Activated T-cell treated with anti-CD3 and anti-CD28 coated beads, Interleukin-2, amount 50 U/mL, for 4 hours (primary cell): ENCODE measurements around the gene DDX10. TPM values are rescaled to one million over a fixed set of nuclear protein-coding genes. Genes with fewer than 3 reads are reported as not detected.

ENCODE experiments used
- ATAC-seq, 2 donors: fragments of 200-7000 bp; cut with Tn5 transposase; one replicate each; pipeline ENCODE4 v1.10.0; 2021
- DNase-seq: peaks from one replicate; pipeline ENCODE4 v3.0.0-alpha.2; 2020
- H3K27me3 Mint-ChIP-seq: one replicate; pipeline ENCODE4 v1.8.0; 2021; ENCODE audit warnings: low read depth, mixed read lengths
- H3K36me3 Mint-ChIP-seq: one replicate; pipeline ENCODE4 v1.8.0; 2022; ENCODE audit warnings: mixed read lengths; ENCODE audit not compliant: insufficient read depth
- H3K4me1 Mint-ChIP-seq: one replicate; pipeline ENCODE4 v1.8.0; 2021; ENCODE audit warnings: low read depth, mixed read lengths
- H3K4me3 Mint-ChIP-seq: one replicate; pipeline ENCODE4 v1.8.0; 2021; ENCODE audit warnings: mild to moderate bottlenecking, moderate library complexity, mixed read lengths
- H3K9me3 Mint-ChIP-seq: one replicate; pipeline ENCODE4 v1.8.0; 2021; ENCODE audit warnings: mixed read lengths
- total RNA-seq, 3 donors: library from RNA; stranded (reverse); gene quantifications; one replicate each; pipeline ENCODE4 v1.2.1, GENCODE V29; 2021

DDX10 gene
- total RNA-seq, 3 donors from 2014 or later, result 85.7 to 94.2 (median 91.8) TPM

DNA sequence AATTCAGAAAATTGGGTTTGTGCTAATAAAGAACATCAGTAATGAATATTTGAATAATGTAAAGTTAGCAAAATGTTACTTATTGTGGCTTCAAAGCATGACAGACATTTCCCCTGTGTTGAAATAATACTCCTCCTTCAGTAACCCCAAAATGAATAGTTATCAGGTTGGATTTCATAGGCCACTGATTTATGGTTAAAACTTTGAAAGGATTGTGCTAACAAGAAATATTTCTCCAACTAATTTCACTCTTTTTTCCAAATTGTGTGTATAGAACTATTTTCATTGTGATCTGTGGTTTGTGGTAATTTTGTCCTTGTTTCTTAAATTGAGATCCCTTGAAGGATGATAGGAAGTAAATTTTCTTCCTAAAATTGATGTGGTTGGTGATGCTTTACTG, 7.9 kb downstream of the DDX10 start:
- H3K9me3 Mint-ChIP-seq, result no peaks in the 10 kb centered on the region
- H3K4me1 Mint-ChIP-seq, result peaks cover 24% of the 10 kb centered on the region
- peaks cover 34% of the 10 kb centered on the region for H3K36me3 Mint-ChIP-seq
- no peak for ATAC-seq
- DNase-seq, result no peak
- no peak overlapping the region for H3K4me3 Mint-ChIP-seq
- H3K27me3 Mint-ChIP-seq, result no peaks in the 10 kb centered on the region

DNA sequence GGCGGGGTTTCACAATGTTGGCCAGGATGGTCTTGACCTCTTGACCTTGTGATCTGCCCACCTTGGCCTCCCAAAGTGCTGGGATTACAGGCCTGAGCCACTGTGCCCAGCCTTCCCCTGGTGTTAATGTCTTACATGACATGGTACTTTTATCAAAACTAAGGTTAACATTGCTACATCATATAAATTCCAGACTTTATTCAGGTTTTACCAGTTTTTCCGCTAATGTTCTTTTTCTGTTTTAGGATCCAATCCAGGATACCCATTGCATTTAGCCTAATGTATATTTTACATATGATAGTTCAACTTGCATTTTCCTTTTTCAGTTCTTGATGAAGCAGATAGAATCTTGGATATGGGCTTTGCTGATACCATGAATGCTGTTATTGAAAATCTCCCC, 14.2 kb downstream of the DDX10 start:
- H3K4me3 Mint-ChIP-seq, result no peak overlapping the region
- no peaks in the 10 kb centered on the region for H3K27me3 Mint-ChIP-seq
- H3K4me1 Mint-ChIP-seq, result peaks cover 7% of the 10 kb centered on the region
- H3K36me3 Mint-ChIP-seq, result peaks cover 38% of the 10 kb centered on the region
- ATAC-seq (no peak), DNase-seq (no peak)
- H3K9me3 Mint-ChIP-seq, result no peaks in the 10 kb centered on the region

DNA sequence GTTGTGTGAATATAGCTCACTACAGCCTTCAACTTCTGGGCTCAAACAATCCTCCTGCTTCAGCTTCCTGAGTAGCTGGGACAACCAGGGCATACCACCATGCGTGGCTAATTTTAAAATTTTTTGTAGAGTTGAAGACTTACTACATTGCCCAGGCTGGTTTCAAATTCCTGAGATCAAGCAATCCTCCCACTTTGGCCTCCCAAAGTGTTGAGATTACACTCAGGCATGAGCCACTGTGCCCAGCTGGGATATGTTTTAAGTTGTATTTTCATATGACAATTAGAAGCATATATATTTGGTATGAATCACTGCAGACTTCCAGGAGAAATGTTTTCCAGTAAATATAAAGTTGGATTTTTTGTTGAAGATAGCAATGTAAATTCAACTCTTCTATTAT, 15.4 kb downstream of the DDX10 start:
- Mint-ChIP-seq H3K4me3 (no peak overlapping the region), H3K4me1 (peaks cover 5% of the 10 kb centered on the region), H3K27me3 (no peaks in the 10 kb centered on the region), H3K36me3 (peaks cover 37% of the 10 kb centered on the region), H3K9me3 (no peaks in the 10 kb centered on the region)
- ATAC-seq (no peak), DNase-seq (no peak)

- Mint-ChIP-seq H3K4me3 (no peak overlapping the region), H3K9me3 (no peaks in the 10 kb centered on the region), H3K4me1 (peaks cover 5% of the 10 kb centered on the region), H3K36me3 (peaks cover 49% of the 10 kb centered on the region), H3K27me3 (no peaks in the 10 kb centered on the region)
- DNase-seq (no peak), ATAC-seq (no peak)
These were observed 20.7 kb downstream of the DDX10 start for GRCh38 chr11:108685419-108686130.

- Mint-ChIP-seq H3K4me1 (no peaks in the 10 kb centered on the region), H3K9me3 (no peaks in the 10 kb centered on the region), H3K36me3 (peaks cover 46% of the 10 kb centered on the region), H3K27me3 (no peaks in the 10 kb centered on the region), H3K4me3 (no peak overlapping the region)
- DNase-seq (no peak), ATAC-seq (no peak)
These were observed 29.0 kb downstream of the DDX10 start for GRCh38 chr11:108693852-108694251.

GRCh38 chr11:108694846-108695245, 30.0 kb downstream of the DDX10 start:
- Mint-ChIP-seq H3K9me3 (no peaks in the 10 kb centered on the region), H3K4me1 (no peaks in the 10 kb centered on the region), H3K36me3 (peaks cover 44% of the 10 kb centered on the region), H3K4me3 (no peak overlapping the region), H3K27me3 (no peaks in the 10 kb centered on the region)
- DNase-seq (no peak), ATAC-seq (no peak)

GRCh38 chr11:108697872-108698473, 33.1 kb downstream of the DDX10 start:
- Mint-ChIP-seq H3K9me3 (no peaks in the 10 kb centered on the region), H3K27me3 (no peaks in the 10 kb centered on the region), H3K4me3 (no peak overlapping the region), H3K4me1 (no peaks in the 10 kb centered on the region), H3K36me3 (peaks cover 41% of the 10 kb centered on the region)
- DNase-seq, result peak; percentile 9
- ATAC-seq, result no peak

- H3K27me3 Mint-ChIP-seq, result no peaks in the 10 kb centered on the region
- no peaks in the 10 kb centered on the region for H3K4me1 Mint-ChIP-seq
- DNase-seq, result no peak
- H3K4me3 Mint-ChIP-seq, result no peak overlapping the region
- no peaks in the 10 kb centered on the region for H3K9me3 Mint-ChIP-seq
- H3K36me3 Mint-ChIP-seq, result peaks cover 47% of the 10 kb centered on the region
- no peak for ATAC-seq
These were observed 34.2 kb downstream of the DDX10 start for GRCh38 chr11:108698844-108699642.

DNA sequence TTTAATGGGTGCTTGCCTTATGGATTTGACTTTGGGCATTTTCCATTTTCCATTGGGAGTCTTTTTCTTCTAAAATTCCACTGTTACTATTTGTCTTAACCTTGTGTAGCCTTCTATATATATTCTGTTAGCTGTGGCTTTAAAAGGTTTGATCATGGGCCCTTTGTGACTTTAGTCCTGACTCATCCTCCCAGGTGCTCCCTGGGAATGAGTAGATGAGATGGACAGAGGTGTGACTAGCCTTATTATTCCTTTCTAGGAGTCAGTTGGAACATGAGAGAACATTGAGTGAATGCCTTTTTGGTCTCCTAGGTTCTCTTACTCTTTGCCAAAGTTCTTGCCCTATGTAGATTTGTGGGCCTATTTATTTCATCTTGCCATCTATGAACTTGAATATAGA, 39.0 kb downstream of the DDX10 start:
- Mint-ChIP-seq H3K4me3 (no peak overlapping the region), H3K4me1 (no peaks in the 10 kb centered on the region), H3K36me3 (peaks cover 77% of the 10 kb centered on the region), H3K9me3 (peaks cover 17% of the 10 kb centered on the region), H3K27me3 (no peaks in the 10 kb centered on the region)
- DNase-seq (no peak), ATAC-seq (no peak)

DNA sequence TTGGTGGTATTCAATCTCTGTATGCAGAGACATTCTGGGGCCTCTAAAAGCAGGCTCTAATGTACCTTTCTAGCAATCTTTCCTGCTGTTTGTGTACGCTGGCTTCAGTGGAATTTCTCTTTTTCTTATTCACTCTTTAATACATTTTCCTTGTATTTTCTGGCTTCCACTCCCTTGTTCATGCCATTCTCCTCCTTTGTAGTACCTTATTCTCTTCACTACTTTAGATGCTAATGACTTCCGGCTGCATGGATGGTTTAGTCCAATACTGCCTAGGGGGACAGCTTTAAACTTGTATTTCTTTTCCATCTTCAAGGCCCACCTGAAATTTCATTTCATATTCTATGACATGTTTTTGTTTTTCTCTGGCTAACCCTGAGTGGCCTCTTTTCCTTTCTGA, 40.2 kb downstream of the DDX10 start:
- no peaks in the 10 kb centered on the region for H3K27me3 Mint-ChIP-seq
- no peak for DNase-seq
- ATAC-seq, result no peak
- peaks cover 25% of the 10 kb centered on the region for H3K9me3 Mint-ChIP-seq
- no peak overlapping the region for H3K4me3 Mint-ChIP-seq
- peaks cover 79% of the 10 kb centered on the region for H3K36me3 Mint-ChIP-seq
- H3K4me1 Mint-ChIP-seq, result peaks cover 4% of the 10 kb centered on the region

DNA sequence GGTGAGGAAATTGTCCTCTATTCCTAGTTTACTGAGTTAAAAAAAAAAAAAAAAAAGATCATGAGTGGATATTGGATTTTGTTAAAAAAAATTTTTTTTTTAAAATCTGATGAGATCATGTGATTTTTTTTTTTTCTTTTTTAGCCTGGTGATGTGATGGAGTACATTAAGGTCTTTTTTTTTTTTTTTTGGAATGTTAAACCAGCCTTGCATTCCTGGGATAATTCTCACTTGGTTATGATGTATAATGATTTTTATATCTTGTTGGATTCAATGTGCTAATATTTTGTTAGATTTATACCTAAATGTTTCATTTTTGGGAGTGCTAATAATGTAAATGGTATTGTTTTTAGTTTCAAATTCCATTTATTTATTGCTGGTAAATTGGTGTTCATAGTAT, 43.3 kb downstream of the DDX10 start:
- H3K36me3 Mint-ChIP-seq, result peaks cover 83% of the 10 kb centered on the region
- ATAC-seq (no peak), DNase-seq (no peak)
- H3K27me3 Mint-ChIP-seq, result no peaks in the 10 kb centered on the region
- H3K4me3 Mint-ChIP-seq, result no peak overlapping the region
- peaks cover 12% of the 10 kb centered on the region for H3K4me1 Mint-ChIP-seq
- H3K9me3 Mint-ChIP-seq, result peaks cover 25% of the 10 kb centered on the region

DNA sequence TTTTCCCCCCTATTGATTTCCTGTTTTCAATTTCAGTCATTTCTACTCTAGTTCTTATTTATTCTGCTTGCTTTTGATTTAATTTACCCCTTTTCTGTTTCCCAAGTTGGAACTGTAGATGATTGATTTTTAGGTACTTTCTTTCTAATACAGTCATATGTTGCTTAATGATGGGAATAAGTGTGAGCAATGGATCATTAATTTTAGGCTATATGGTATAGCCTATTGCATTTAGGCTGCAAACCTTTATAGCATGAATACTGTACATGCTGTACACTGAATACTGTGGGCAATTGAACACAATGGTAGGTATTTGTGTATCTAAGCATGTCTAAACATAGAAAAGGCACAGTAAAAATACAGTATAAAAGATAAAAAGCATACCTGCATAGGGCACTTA, 44.9 kb downstream of the DDX10 start:
- Mint-ChIP-seq H3K36me3 (peaks cover 80% of the 10 kb centered on the region), H3K4me3 (no peak overlapping the region), H3K9me3 (peaks cover 25% of the 10 kb centered on the region), H3K27me3 (no peaks in the 10 kb centered on the region), H3K4me1 (peaks cover 18% of the 10 kb centered on the region)
- ATAC-seq (no peak), DNase-seq (no peak)

- H3K4me3 Mint-ChIP-seq, result no peak overlapping the region
- no peaks in the 10 kb centered on the region for H3K27me3 Mint-ChIP-seq
- ATAC-seq, result no peak
- peaks cover 60% of the 10 kb centered on the region for H3K36me3 Mint-ChIP-seq
- no peak for DNase-seq
- H3K4me1 Mint-ChIP-seq, result peaks cover 18% of the 10 kb centered on the region
- peaks cover 12% of the 10 kb centered on the region for H3K9me3 Mint-ChIP-seq
These were observed 48.4 kb downstream of the DDX10 start for GRCh38 chr11:108713076-108713790.

- peaks cover 55% of the 10 kb centered on the region for H3K36me3 Mint-ChIP-seq
- H3K4me3 Mint-ChIP-seq, result no peak overlapping the region
- H3K9me3 Mint-ChIP-seq, result no peaks in the 10 kb centered on the region
- no peaks in the 10 kb centered on the region for H3K27me3 Mint-ChIP-seq
- DNase-seq, result no peak
- no peak for ATAC-seq
- H3K4me1 Mint-ChIP-seq, result peaks cover 14% of the 10 kb centered on the region
These were observed 50.4 kb downstream of the DDX10 start for GRCh38 chr11:108715239-108715638.
